HG02981 (cell line): Measurements from ENCODE around the gene POLDIP2.

Experiments
- ATAC-seq: cut with Tn5 transposase; IDR thresholded peaks from one replicate; pipeline ENCODE4 v1.9.1; 2021; ENCODE audit warnings: mild to moderate bottlenecking, moderate library complexity; ENCODE audit not compliant: unreplicated experiment

The POLDIP2 gene

GRCh38 chr17:28357061-28357900, at the start of gene POLDIP2:
TSS of gene POLDIP2 (minus strand) at chr17:28357527. CDS start at chr17:28357448, 79 bp downstream.
- peak; percentile 98 for ATAC-seq

- ATAC-seq = no peak
Observed at GRCh38 chr17:28406473-28406814, 49.1 kb upstream of the POLDIP2 start.

GRCh38 chr17:28405632-28406472, 48.5 kb upstream of the POLDIP2 start, which contains the start of gene SLC46A1:
TSS of gene SLC46A1 (minus strand) at chr17:28406212. CDS start at chr17:28406114, 98 bp downstream.
- peak; percentile 51 for ATAC-seq

- no peak for ATAC-seq
Observed at GRCh38 chr17:28404812-28405570, 47.7 kb upstream of the POLDIP2 start.

GRCh38 chr17:28404461-28404811, 47.1 kb upstream of the POLDIP2 start:
- ATAC-seq = no peak

GRCh38 chr17:28404007-28404406, 46.7 kb upstream of the POLDIP2 start:
- no peak for ATAC-seq

GRCh38 chr17:28402844-28403243, 45.5 kb upstream of the POLDIP2 start:
- ATAC-seq = no peak

GRCh38 chr17:28402224-28402630, 44.9 kb upstream of the POLDIP2 start:
- ATAC-seq = no peak

- no peak for ATAC-seq
Observed at GRCh38 chr17:28399808-28400207, 42.5 kb upstream of the POLDIP2 start.

- no peak for ATAC-seq
Observed at GRCh38 chr17:28398280-28398981, 41.1 kb upstream of the POLDIP2 start.

GRCh38 chr17:28397687-28398279, 40.5 kb upstream of the POLDIP2 start:
- ATAC-seq = no peak

GRCh38 chr17:28397275-28397674, 39.9 kb upstream of the POLDIP2 start:
- ATAC-seq = no peak

GRCh38 chr17:28396635-28397239, 39.4 kb upstream of the POLDIP2 start:
- no peak for ATAC-seq

- no peak for ATAC-seq
Observed at GRCh38 chr17:28395968-28396367, 38.6 kb upstream of the POLDIP2 start.

GRCh38 chr17:28395426-28395825, 38.1 kb upstream of the POLDIP2 start:
- no peak for ATAC-seq

GRCh38 chr17:28394337-28395116, 37.2 kb upstream of the POLDIP2 start:
- ATAC-seq = no peak

- ATAC-seq = no peak
Observed at GRCh38 chr17:28392491-28392890, 35.2 kb upstream of the POLDIP2 start.

GRCh38 chr17:28391401-28391800, 34.1 kb upstream of the POLDIP2 start:
- ATAC-seq = no peak

GRCh38 chr17:28390984-28391383, 33.7 kb upstream of the POLDIP2 start:
- ATAC-seq = no peak
